Measurements from ENCODE around the gene SCAF1. TPM values are rescaled to one million over a fixed set of nuclear protein-coding genes. Genes with fewer than 3 reads are reported as not detected.

The SCAF1 gene
- polyA plus RNA-seq, 1 experiment: 3.4 TPM

DNA sequence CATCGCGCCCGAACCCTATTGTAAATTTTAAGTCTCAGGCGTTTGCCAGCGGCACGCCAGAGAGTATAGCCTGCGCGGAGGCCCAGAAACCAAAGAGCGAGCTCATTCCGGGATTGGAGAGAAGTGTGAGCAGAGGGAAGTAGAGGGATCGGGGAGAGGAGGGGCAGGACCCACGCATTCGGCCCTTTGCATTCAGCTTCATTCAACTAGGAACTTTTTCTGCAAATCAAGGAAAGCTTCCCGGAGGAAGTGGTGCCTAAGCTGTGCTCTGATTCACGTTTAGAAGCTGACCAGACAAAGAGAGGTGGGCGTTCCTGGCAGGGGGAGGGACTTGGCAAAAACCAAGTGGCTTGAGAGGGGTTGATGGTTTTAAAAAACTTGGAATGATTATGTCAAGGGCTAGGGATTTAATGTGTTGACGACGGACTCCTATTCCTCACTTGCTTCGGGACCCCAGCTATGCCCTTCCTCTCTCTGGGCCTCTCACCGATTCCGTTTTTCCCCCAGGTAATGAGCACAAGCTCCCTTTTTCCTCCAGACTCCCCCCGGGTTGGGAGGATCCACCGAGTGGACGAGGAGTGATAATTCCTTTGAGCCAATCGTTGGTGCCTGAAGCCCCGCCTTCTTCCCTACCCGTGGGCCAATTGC, 34.3 kb downstream of the SCAF1 start:
- DNase-seq (ENCODE audit: low read depth): peak; percentile 52
- POLR2A ChIA-PET: interaction anchor here (0.6 to 1.3 kb wide), 6 partner anchors 34 to 223 kb away, joined by 3 to 9 read pairs (median 3); partner anchors contain the start of genes ALDH16A1, RRAS and SCAF1
- TF ChIP-seq, protein P1, sequence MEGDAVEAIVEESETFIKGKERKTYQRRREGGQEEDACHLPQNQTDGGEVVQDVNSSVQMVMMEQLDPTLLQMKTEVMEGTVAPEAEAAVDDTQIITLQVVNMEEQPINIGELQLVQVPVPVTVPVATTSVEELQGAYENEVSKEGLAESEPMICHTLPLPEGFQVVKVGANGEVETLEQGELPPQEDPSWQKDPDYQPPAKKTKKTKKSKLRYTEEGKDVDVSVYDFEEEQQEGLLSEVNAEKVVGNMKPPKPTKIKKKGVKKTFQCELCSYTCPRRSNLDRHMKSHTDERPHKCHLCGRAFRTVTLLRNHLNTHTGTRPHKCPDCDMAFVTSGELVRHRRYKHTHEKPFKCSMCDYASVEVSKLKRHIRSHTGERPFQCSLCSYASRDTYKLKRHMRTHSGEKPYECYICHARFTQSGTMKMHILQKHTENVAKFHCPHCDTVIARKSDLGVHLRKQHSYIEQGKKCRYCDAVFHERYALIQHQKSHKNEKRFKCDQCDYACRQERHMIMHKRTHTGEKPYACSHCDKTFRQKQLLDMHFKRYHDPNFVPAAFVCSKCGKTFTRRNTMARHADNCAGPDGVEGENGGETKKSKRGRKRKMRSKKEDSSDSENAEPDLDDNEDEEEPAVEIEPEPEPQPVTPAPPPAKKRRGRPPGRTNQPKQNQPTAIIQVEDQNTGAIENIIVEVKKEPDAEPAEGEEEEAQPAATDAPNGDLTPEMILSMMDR (IDR thresholded peaks at IDR 0.05; ENCODE audit: insufficient read depth, low read depth, low read length): no peak

GRCh38 chr19:49676784-49677230, 34.8 kb downstream of the SCAF1 start:
- H3K36me3 ChIP-seq (ENCODE audit: control insufficient read depth, insufficient read depth, low read length): peaks cover 2% of the 10 kb centered on the region
- peak; percentile 100 for DNase-seq (ENCODE audit: low read depth)
- peak overlapping the region; percentile 93 for H3K4me3 ChIP-seq (ENCODE audit: low read depth, low read length)
- POLR2A ChIA-PET: interaction anchor here (0.6 to 1.3 kb wide), 6 partner anchors 35 to 224 kb away, joined by 3 to 9 read pairs (median 4); partner anchors contain the start of genes ALDH16A1, RRAS and SCAF1
- TF ChIP-seq, protein P1 (IDR thresholded peaks at IDR 0.05; ENCODE audit: insufficient read depth, low read depth, low read length): no peak
- CTCF ChIA-PET: interaction anchor here (1.0 to 4.6 kb wide), 9 partner anchors 9 to 178 kb away, joined by 3 to 22 read pairs (median 4); partner anchors contain the start of genes BCL2L12 and IRF3
- no peaks in the 10 kb centered on the region for H3K27me3 ChIP-seq (ENCODE audit: control insufficient read depth, insufficient read depth, low read length)

More for the DNA sequence above, 34.3 kb downstream of the SCAF1 start:
- no peaks in the 10 kb centered on the region for H3K27me3 ChIP-seq (ENCODE audit: control insufficient read depth, insufficient read depth, low read length)
- peak overlapping the region; percentile 29 for H3K4me3 ChIP-seq (ENCODE audit: low read depth, low read length)
- CTCF ChIA-PET: interaction anchor here (0.7 to 4.6 kb wide), 6 partner anchors 12 to 178 kb away, joined by 4 to 22 read pairs (median 4); partner anchors contain the start of genes BCL2L12 and IRF3
- no peaks in the 10 kb centered on the region for H3K36me3 ChIP-seq (ENCODE audit: control insufficient read depth, insufficient read depth, low read length)

GRCh38 chr19:49677231-49677900, 35.4 kb downstream of the SCAF1 start, which contains the start of gene PRMT1:
Gene PRMT1 (plus strand): TSS chr19:49677271. CDS start chr19:49677281, 10 bp downstream.
- peaks cover 7% of the 10 kb centered on the region for H3K36me3 ChIP-seq (ENCODE audit: control insufficient read depth, insufficient read depth, low read length)
- ChIA-PET CTCF (interaction anchor here (0.9 to 5.0 kb wide), 12 partner anchors 8 to 174 kb away, joined by 3 to 41 read pairs (median 4); partner anchors contain the start of genes ADM5, BCL2L12, CPT1C and IRF3), POLR2A (interaction anchor here (0.6 to 1.3 kb wide), 3 partner anchors 37 to 224 kb away, joined by 3 to 9 read pairs (median 4); partner anchors contain the start of genes ALDH16A1 and RRAS)
- peak within 1 kb of the TSS; percentile 93 for H3K4me3 ChIP-seq (ENCODE audit: low read depth, low read length)
- H3K27me3 ChIP-seq (ENCODE audit: control insufficient read depth, insufficient read depth, low read length): no peaks in the 10 kb centered on the region
- DNase-seq (ENCODE audit: low read depth): no peak
- TF ChIP-seq, protein P1 (IDR thresholded peaks at IDR 0.05; ENCODE audit: insufficient read depth, low read depth, low read length): no peak

GRCh38 chr19:49677901-49678674, 36.1 kb downstream of the SCAF1 start:
- H3K4me3 ChIP-seq (ENCODE audit: low read depth, low read length): peak overlapping the region; percentile 93
- H3K27me3 ChIP-seq (ENCODE audit: control insufficient read depth, insufficient read depth, low read length): no peaks in the 10 kb centered on the region
- TF ChIP-seq, protein P1 (IDR thresholded peaks at IDR 0.05; ENCODE audit: insufficient read depth, low read depth, low read length): peak; percentile 69
- no peak for DNase-seq (ENCODE audit: low read depth)
- peaks cover 8% of the 10 kb centered on the region for H3K36me3 ChIP-seq (ENCODE audit: control insufficient read depth, insufficient read depth, low read length)
- ChIA-PET POLR2A (no interaction called here), CTCF (interaction anchor here (0.6 to 5.0 kb wide), 17 partner anchors 8 to 175 kb away, joined by 3 to 41 read pairs (median 4); partner anchors contain the start of genes ADM5, BCL2L12, CPT1C and IRF3)

Data from BJ (cell line).